ENCODE data around the gene NOP53.

DNA sequence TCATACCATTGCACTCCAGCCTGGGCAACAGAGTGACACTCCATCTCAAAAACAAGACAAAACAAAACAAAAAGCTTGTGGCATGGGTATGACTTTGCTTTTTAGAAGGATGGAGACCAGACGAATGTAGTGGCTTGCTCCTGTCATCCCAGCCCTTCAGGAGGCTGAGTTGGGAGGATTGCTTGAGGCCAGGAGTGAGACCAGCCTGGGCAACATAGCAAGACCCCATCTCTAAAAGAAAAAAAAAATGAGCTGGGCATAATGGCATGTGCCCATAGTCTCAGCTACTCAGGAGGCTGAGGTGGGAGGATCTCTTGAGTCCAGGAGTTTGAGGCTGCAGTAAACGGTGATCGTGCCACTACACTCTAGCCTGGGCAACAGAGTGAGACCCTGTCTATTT, 16.8 kb downstream of the NOP53 start:
- TF ChIP-seq TBP (optimal IDR thresholded peaks at IDR 0.05; ENCODE audit: low read depth, low read length) = no peak
- no peak for TF ChIP-seq CTCF (IDR thresholded peaks at IDR 0.05 in 2 of 3, conservative IDR thresholded peaks at IDR 0.05 in 1 of 3; ENCODE audit: insufficient read depth in 2 of 3, low read depth in 1 of 3, low read length in 3 of 3)
- no peak for TF ChIP-seq ZNF589 (CRISPR knock-in tag; IDR thresholded peaks at IDR 0.05; ENCODE audit: low read depth)
- no peak for TF ChIP-seq STAG1 (CRISPR knock-in tag; IDR thresholded peaks at IDR 0.05; ENCODE audit: borderline replicate concordance)
- TF ChIP-seq NELFE (IDR thresholded peaks at IDR 0.05; ENCODE audit: insufficient read depth, insufficient read length) = no peak
